ENCODE data around the gene GAST. TPM values are rescaled to one million over a fixed set of nuclear protein-coding genes. Genes with fewer than 3 reads are reported as not detected.

GAST gene
- total and polyA plus RNA-seq, 2 of the 13 experiments (the other 11 are each of a cell fraction or from before 2014, with no cell fraction given), result 0.32 to 0.42 TPM

DNA sequence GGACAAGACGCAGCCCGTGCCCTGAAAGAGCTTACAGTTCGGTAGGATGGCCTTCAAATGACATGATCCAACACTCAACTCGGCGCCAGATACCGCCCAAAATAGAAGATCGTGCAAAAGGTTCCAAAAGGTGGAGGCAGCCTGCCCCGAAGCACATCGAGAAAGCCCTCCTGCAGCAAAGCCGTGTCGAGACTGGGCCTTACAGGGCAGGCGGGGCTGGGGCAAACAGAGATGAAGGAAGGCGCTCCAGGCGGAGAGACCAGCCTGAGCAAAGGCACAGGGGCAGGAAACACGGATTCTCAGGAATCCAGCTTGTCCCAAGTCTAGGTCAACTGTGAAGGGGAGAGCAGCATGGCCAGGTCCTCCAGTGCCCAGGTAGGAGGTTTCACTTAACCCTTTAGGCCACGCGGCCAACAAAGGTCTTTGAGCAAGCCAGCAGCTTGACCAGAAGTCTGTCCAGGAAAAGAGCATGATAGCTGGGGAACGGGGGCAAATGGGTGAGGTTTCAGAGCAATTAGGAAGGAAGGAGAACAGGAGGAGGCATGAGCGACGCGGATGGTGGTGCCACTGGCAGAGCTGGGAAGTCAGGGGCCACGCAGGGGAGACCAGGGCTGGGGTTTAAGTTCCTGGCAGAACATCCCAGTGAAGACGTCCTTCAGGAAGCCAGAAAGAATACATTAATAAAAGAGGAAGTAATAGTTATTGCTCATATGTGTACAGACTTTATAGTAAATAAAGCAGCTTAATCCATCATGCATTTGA, 44.7 kb upstream of the GAST start (continued):
- TF ChIP-seq, protein P1, sequence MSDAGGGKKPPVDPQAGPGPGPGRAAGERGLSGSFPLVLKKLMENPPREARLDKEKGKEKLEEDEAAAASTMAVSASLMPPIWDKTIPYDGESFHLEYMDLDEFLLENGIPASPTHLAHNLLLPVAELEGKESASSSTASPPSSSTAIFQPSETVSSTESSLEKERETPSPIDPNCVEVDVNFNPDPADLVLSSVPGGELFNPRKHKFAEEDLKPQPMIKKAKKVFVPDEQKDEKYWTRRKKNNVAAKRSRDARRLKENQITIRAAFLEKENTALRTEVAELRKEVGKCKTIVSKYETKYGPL (CRISPR knock-in tag; IDR thresholded peaks at IDR 0.05), result no peak
- TF ChIP-seq THAP11 (CRISPR knock-in tag; IDR thresholded peaks at IDR 0.05), result no peak
- TF ChIP-seq SAFB2 (CRISPR knock-in tag; IDR thresholded peaks at IDR 0.05; ENCODE audit: borderline replicate concordance, low read depth), result no peak
- no peak for TF ChIP-seq CHD2 (IDR thresholded peaks at IDR 0.05; ENCODE audit: low read depth, low read length)
- TF ChIP-seq SOX5 (CRISPR knock-in tag; IDR thresholded peaks at IDR 0.05; ENCODE audit: borderline replicate concordance), result no peak
- peak; percentile 97; the same call in 1 of the 2 replicates for TF ChIP-seq ZNF567 (CRISPR knock-in tag; IDR thresholded peaks at IDR 0.05; ENCODE audit: borderline replicate concordance)
- no peak; the same call in 1 of the 2 replicates for TF ChIP-seq ZNF224 (CRISPR knock-in tag; IDR thresholded peaks at IDR 0.05)
- no peak for TF ChIP-seq ZNF816 (CRISPR knock-in tag; IDR thresholded peaks at IDR 0.05; ENCODE audit: borderline replicate concordance)
- TF ChIP-seq RFXAP (CRISPR knock-in tag; IDR thresholded peaks at IDR 0.05; ENCODE audit: borderline replicate concordance), result 0 out of 2 replicates have a peak, but pooled peaks have one; percentile 0
- TF ChIP-seq ZNF558 (CRISPR knock-in tag; IDR thresholded peaks at IDR 0.05; ENCODE audit: borderline replicate concordance), result no peak
- TF ChIP-seq ZSCAN20 (CRISPR knock-in tag; IDR thresholded peaks at IDR 0.05; ENCODE audit: borderline replicate concordance), result no peak
- TF ChIP-seq NFE2 (CRISPR knock-in tag; IDR thresholded peaks at IDR 0.05), result no peak
- no peak for TF ChIP-seq ZNF83 (CRISPR knock-in tag; IDR thresholded peaks at IDR 0.05; ENCODE audit: borderline replicate concordance)
- no peak for TF ChIP-seq MZF1 (CRISPR knock-in tag; IDR thresholded peaks at IDR 0.05; ENCODE audit: borderline replicate concordance)
- TF ChIP-seq, protein P2, sequence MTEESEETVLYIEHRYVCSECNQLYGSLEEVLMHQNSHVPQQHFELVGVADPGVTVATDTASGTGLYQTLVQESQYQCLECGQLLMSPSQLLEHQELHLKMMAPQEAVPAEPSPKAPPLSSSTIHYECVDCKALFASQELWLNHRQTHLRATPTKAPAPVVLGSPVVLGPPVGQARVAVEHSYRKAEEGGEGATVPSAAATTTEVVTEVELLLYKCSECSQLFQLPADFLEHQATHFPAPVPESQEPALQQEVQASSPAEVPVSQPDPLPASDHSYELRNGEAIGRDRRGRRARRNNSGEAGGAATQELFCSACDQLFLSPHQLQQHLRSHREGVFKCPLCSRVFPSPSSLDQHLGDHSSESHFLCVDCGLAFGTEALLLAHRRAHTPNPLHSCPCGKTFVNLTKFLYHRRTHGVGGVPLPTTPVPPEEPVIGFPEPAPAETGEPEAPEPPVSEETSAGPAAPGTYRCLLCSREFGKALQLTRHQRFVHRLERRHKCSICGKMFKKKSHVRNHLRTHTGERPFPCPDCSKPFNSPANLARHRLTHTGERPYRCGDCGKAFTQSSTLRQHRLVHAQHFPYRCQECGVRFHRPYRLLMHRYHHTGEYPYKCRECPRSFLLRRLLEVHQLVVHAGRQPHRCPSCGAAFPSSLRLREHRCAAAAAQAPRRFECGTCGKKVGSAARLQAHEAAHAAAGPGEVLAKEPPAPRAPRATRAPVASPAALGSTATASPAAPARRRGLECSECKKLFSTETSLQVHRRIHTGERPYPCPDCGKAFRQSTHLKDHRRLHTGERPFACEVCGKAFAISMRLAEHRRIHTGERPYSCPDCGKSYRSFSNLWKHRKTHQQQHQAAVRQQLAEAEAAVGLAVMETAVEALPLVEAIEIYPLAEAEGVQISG (CRISPR knock-in tag; IDR thresholded peaks at IDR 0.05), result peak; percentile 18; the same call in 1 of the 2 replicates
- 0 out of 2 replicates have a peak, but pooled peaks have one; percentile 30 for TF ChIP-seq POGZ (CRISPR knock-in tag; IDR thresholded peaks at IDR 0.05)
- no peak for TF ChIP-seq PTBP1 (IDR thresholded peaks at IDR 0.05; ENCODE audit: low read depth, low read length, poor library complexity, severe bottlenecking)
- TF ChIP-seq MIER2 (CRISPR knock-in tag; IDR thresholded peaks at IDR 0.05), result no peak
- TF ChIP-seq HOXA3 (CRISPR knock-in tag; IDR thresholded peaks at IDR 0.05), result 0 out of 2 replicates have a peak, but pooled peaks have one; percentile 20
- TF ChIP-seq FIP1L1 (IDR thresholded peaks at IDR 0.05; ENCODE audit: borderline replicate concordance, insufficient read depth, low read depth, low read length), result no peak
- 0 out of 2 replicates have a peak, but pooled peaks have one; percentile 51 for TF ChIP-seq ZNF232 (CRISPR knock-in tag; IDR thresholded peaks at IDR 0.05; ENCODE audit: borderline replicate concordance)
- peak; percentile 51 for TF ChIP-seq SRSF1 (optimal IDR thresholded peaks at IDR 0.05; ENCODE audit: low read depth, low read length)
- 0 out of 2 replicates have a peak, but pooled peaks have one; percentile 43 for TF ChIP-seq HOXA5 (CRISPR knock-in tag; IDR thresholded peaks at IDR 0.05)
- TF ChIP-seq ZNF160 (CRISPR knock-in tag; IDR thresholded peaks at IDR 0.05), result 0 out of 2 replicates have a peak, but pooled peaks have one; percentile 20
- no peak for TF ChIP-seq CAMTA2 (CRISPR knock-in tag; IDR thresholded peaks at IDR 0.05; ENCODE audit: borderline replicate concordance)
- TF ChIP-seq FOXC1 (CRISPR knock-in tag; IDR thresholded peaks at IDR 0.05; ENCODE audit: borderline replicate concordance), result 0 out of 2 replicates have a peak, but pooled peaks have one; percentile 77
- no peak for TF ChIP-seq ZMYM3 (CRISPR knock-in tag; IDR thresholded peaks at IDR 0.05)
- TF ChIP-seq IRX3 (CRISPR knock-in tag; IDR thresholded peaks at IDR 0.05; ENCODE audit: borderline replicate concordance, low read depth), result no peak

Measured in HepG2 (cell line).